K562 (cell line): ENCODE data around the gene CELSR2. TPM values are rescaled to one million over a fixed set of nuclear protein-coding genes. Genes with fewer than 3 reads are reported as not detected.

Experiments
- C11orf30 ChIP-seq: fragments of 450-650 bp; IDR thresholded peaks from 2 replicates; pipeline ENCODE4 v1.6.1; 2016; ENCODE audit warnings: low read depth, mild to moderate bottlenecking
- HDAC1 ChIP-seq, 2 experiments: fragments of 450-650 bp; IDR thresholded peaks; 2 replicates each; pipeline ENCODE4 v1.6.1; 2016 to 2017; ENCODE audit warnings: inconsistent platforms in 1 of 2, mild to moderate bottlenecking in 1 of 2, moderate library complexity in 1 of 2
- MTA2 ChIP-seq: fragments of 450-650 bp; IDR thresholded peaks from 2 replicates; pipeline ENCODE4 v1.6.1; 2016; ENCODE audit warnings: low read depth
- MXI1 ChIP-seq: IDR thresholded peaks from 2 replicates; pipeline ENCODE4 v1.6.1; 2011; ENCODE audit warnings: low read depth, mild to moderate bottlenecking, improper control_type of control experiment, low read length
- MYC ChIP-seq, 2 experiments: fragments of 250-450 bp in 1 of 2; sonication (Bioruptor Pico) in 1 of 2; IDR thresholded peaks; 2 replicates each; pipeline versions ENCODE4 v1.5.1 to v1.6.1; 2012 to 2021; ENCODE audit warnings: low read depth in 2 of 2, borderline replicate concordance in 1 of 2, improper control_type of control experiment in 1 of 2, low read length in 1 of 2, mild to moderate bottlenecking in 1 of 2, moderate library complexity in 1 of 2
- PHF8 ChIP-seq: fragments of 200-600 bp; sonication (generic); IDR thresholded peaks from 2 replicates; pipeline ENCODE4 v1.6.1; 2012; ENCODE audit warnings: mixed run types, mild to moderate bottlenecking, inconsistent platforms, low read length, moderate library complexity, borderline replicate concordance
- SMARCB1 ChIP-seq: IDR thresholded peaks from 2 replicates; pipeline ENCODE4 v1.6.1; 2011; ENCODE audit warnings: improper control_type of control experiment, low read depth; ENCODE audit not compliant: insufficient read length
- TAF15 ChIP-seq: fragments of 200-400 bp; formaldehyde crosslinking; IDR thresholded peaks from 2 replicates; pipeline ENCODE4 v1.6.1; 2017; ENCODE audit warnings: mild to moderate bottlenecking, low read depth, low read length, moderate library complexity
- ZFP30 ChIP-seq: fragments of 250-450 bp; sonication (Bioruptor Pico); IDR thresholded peaks from 2 replicates; pipeline ENCODE4 v1.8.0; 2022; ENCODE audit warnings: moderate library complexity, mild to moderate bottlenecking, inconsistent platforms, borderline replicate concordance
- ZNF561 ChIP-seq: fragments of 450-650 bp; formaldehyde crosslinking; conservative IDR thresholded peaks from 2 replicates; pipeline ENCODE4 v1.4.0; 2020; ENCODE audit warnings: mild to moderate bottlenecking, moderate library complexity
- polyA plus RNA-seq, 8 experiments: library from polyadenylated mRNA; depleted of rRNA in 4 of 8; stranded (reverse) in 5 of 8; unstranded in 3 of 8; fragments of >200 nt; fragmentation: Nextera tagmentation in 2 of 8; fragmentation: Illumina TruSeq in 1 of 8; extraction: Ambion mirVana in 2 of 8; extraction: Trizol in 1 of 8; gene quantifications; 2 replicates each; pipeline versions ENCODE4 v1.2.1 to v1.2.3, GENCODE V29; 2011 to 2014; ENCODE audit warnings: inconsistent platforms in 1 of 8, missing spikeins in 1 of 8
- total RNA-seq, 7 experiments: library from RNA; depleted of rRNA in 6 of 7; stranded (reverse); fragments of >200 nt in 6 of 7; fragmentation: Illumina TruSeq in 2 of 7; extraction: Trizol in 2 of 7; gene quantifications; 2 replicates each; pipeline versions ENCODE4 v1.2.1 to v1.2.3, GENCODE V29; 2011 to 2021; ENCODE audit warnings: low replicate concordance in 1 of 7
- TF ChIP-seq, protein P1 (sequence below): IDR thresholded peaks from 2 replicates; pipeline ENCODE4 v1.6.1; 2012; ENCODE audit warnings: low read depth, low read length, improper control_type of control experiment, borderline replicate concordance
- TF ChIP-seq, protein P2 (sequence below): fragments of 250-450 bp; sonication (Bioruptor Pico); IDR thresholded peaks from 2 replicates; pipeline ENCODE4 v1.5.0; 2021
- TF ChIP-seq, protein P3 (sequence below): fragments of 250-450 bp; sonication (Bioruptor Pico); IDR thresholded peaks from 2 replicates; pipeline ENCODE4 v1.8.0; 2021; ENCODE audit warnings: mild to moderate bottlenecking, moderate library complexity
- TF ChIP-seq, protein P4 (sequence below), 2 experiments: fragments of 450-650 bp in 1 of 2; IDR thresholded peaks; 2 replicates each; pipeline ENCODE4 v1.6.1; 2011 to 2017; ENCODE audit warnings: low read depth in 2 of 2, antibody characterized with exemption in 1 of 2, borderline replicate concordance in 1 of 2, low read length in 1 of 2, mild to moderate bottlenecking in 1 of 2, mixed read lengths in 1 of 2; ENCODE audit not compliant: control insufficient read depth in 1 of 2
- TF ChIP-seq, protein P5 (sequence below): fragments of 450-650 bp; formaldehyde crosslinking; IDR thresholded peaks from 2 replicates; pipeline ENCODE4 v1.4.0; 2020; ENCODE audit warnings: mild to moderate bottlenecking, mixed read lengths

Gene CELSR2
- total and polyA plus RNA-seq, 9 of the 15 experiments (the other 6 are each of a cell fraction or from before 2014, with no cell fraction given): 0.31 to 21.9 (median 4.2) TPM

DNA sequence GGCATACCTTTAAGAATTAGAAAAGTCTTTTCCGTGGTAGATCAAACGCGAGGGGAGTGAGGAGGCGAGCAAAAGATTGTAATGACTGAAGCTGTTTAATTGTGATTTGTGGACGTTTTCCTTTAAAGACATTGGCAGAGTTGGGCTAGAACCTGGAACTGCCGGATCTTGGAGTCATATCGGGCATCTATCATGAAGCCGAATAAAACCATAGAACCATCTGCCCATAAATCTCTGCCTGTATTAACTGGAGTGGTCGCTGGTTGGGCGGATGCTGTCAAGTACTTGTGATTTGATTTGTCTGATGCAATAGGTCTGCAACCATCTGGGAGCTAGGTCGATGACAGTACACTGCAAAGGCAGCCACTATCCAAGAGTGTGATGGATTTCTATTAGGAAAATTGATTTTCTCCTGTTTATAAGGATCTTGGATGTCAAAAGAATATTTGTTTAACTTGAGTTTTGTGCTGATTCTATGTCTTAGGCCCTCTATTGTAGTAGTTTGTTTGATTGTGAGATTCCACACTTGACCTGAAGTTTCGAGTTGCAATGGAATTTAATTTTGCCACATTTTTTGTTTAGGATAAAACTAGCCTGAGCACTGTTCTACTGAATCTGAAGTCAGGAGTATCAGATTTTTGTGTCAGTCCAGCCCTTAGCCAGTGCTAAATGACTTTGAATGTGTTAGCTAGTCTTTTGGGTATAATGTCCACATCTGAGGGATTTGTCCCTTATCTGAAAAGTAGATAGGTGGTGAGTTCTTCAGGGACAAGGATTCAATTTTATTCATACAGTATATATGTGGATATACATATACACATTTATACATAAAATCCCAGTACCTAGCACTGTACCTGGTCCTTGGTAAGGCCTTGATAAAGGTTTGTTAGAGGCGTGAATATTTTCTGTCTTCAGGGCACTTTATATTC, 34.4 kb upstream of the CELSR2 start (continued):
- TF ChIP-seq, protein P1, sequence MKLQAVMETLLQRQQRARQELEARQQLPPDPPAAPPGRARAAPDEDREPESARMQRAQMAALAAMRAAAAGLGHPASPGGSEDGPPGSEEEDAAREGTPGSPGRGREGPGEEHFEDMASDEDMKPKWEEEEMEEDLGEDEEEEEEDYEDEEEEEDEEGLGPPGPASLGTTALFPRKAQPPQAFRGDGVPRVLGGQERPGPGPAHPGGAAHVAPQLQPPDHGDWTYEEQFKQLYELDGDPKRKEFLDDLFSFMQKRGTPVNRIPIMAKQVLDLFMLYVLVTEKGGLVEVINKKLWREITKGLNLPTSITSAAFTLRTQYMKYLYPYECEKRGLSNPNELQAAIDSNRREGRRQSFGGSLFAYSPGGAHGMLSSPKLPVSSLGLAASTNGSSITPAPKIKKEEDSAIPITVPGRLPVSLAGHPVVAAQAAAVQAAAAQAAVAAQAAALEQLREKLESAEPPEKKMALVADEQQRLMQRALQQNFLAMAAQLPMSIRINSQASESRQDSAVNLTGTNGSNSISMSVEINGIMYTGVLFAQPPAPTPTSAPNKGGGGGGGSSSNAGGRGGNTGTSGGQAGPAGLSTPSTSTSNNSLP: peak; percentile 97
- peak; percentile 41; the same call in 1 of the 2 replicates for TF ChIP-seq MXI1
- TF ChIP-seq ZNF561 (CRISPR knock-in tag): no peak
- TF ChIP-seq ZFP30: 0 out of 2 replicates have a peak, but pooled peaks have one; percentile 72
- TF ChIP-seq, protein P2, sequence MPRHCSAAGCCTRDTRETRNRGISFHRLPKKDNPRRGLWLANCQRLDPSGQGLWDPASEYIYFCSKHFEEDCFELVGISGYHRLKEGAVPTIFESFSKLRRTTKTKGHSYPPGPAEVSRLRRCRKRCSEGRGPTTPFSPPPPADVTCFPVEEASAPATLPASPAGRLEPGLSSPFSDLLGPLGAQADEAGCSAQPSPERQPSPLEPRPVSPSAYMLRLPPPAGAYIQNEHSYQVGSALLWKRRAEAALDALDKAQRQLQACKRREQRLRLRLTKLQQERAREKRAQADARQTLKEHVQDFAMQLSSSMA (CRISPR knock-in tag): 0 out of 2 replicates have a peak, but pooled peaks have one; percentile 42
- peak; percentile 90 to 100; a peak in 3 of 4 replicates for TF ChIP-seq HDAC1 (IDR thresholded peaks at IDR 0.05)
- TF ChIP-seq, protein P3, sequence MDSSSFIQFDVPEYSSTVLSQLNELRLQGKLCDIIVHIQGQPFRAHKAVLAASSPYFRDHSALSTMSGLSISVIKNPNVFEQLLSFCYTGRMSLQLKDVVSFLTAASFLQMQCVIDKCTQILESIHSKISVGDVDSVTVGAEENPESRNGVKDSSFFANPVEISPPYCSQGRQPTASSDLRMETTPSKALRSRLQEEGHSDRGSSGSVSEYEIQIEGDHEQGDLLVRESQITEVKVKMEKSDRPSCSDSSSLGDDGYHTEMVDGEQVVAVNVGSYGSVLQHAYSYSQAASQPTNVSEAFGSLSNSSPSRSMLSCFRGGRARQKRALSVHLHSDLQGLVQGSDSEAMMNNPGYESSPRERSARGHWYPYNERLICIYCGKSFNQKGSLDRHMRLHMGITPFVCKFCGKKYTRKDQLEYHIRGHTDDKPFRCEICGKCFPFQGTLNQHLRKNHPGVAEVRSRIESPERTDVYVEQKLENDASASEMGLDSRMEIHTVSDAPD: no peak
- no peak for TF ChIP-seq PHF8
- TF ChIP-seq SMARCB1: no peak
- no peak; the same call in 1 of the 2 replicates for TF ChIP-seq C11orf30
- TF ChIP-seq, protein P4, sequence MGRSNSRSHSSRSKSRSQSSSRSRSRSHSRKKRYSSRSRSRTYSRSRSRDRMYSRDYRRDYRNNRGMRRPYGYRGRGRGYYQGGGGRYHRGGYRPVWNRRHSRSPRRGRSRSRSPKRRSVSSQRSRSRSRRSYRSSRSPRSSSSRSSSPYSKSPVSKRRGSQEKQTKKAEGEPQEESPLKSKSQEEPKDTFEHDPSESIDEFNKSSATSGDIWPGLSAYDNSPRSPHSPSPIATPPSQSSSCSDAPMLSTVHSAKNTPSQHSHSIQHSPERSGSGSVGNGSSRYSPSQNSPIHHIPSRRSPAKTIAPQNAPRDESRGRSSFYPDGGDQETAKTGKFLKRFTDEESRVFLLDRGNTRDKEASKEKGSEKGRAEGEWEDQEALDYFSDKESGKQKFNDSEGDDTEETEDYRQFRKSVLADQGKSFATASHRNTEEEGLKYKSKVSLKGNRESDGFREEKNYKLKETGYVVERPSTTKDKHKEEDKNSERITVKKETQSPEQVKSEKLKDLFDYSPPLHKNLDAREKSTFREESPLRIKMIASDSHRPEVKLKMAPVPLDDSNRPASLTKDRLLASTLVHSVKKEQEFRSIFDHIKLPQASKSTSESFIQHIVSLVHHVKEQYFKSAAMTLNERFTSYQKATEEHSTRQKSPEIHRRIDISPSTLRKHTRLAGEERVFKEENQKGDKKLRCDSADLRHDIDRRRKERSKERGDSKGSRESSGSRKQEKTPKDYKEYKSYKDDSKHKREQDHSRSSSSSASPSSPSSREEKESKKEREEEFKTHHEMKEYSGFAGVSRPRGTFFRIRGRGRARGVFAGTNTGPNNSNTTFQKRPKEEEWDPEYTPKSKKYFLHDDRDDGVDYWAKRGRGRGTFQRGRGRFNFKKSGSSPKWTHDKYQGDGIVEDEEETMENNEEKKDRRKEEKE (IDR thresholded peaks at IDR 0.05; ENCODE audit: borderline replicate concordance in 1 of 2, control insufficient read depth in 1 of 2, low read depth in 2 of 2, low read length in 1 of 2): no peak
- TF ChIP-seq, protein P5, sequence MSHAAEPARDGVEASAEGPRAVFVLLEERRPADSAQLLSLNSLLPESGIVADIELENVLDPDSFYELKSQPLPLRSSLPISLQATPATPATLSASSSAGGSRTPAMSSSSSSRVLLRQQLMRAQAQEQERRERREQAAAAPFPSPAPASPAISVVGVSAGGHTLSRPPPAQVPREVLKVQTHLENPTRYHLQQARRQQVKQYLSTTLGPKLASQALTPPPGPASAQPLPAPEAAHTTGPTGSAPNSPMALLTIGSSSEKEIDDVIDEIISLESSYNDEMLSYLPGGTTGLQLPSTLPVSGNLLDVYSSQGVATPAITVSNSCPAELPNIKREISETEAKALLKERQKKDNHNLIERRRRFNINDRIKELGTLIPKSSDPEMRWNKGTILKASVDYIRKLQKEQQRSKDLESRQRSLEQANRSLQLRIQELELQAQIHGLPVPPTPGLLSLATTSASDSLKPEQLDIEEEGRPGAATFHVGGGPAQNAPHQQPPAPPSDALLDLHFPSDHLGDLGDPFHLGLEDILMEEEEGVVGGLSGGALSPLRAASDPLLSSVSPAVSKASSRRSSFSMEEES (CRISPR knock-in tag): no peak
- peak; percentile 93 for TF ChIP-seq MYC (IDR thresholded peaks at IDR 0.05; ENCODE audit: low read depth, low read length)
- no peak; the same call in 1 of the 2 replicates for TF ChIP-seq MYC (CRISPR knock-in tag; IDR thresholded peaks at IDR 0.05; ENCODE audit: borderline replicate concordance, low read depth)
- no peak for TF ChIP-seq TAF15
- no peak for TF ChIP-seq MTA2
